Measurements from ENCODE around the gene FAM50A.
"Not testable (repeated sequence)": the region's sequence is repeated elsewhere in the genome, so short reads cannot be mapped to it uniquely, and the experiment has no call there.

Gene FAM50A

GRCh38 chrX:154443992-154444754, at the start of gene FAM50A:
Gene FAM50A, plus strand, starts transcription at chrX:154444141. Its CDS starts 95 bp downstream, at chrX:154444236.
- DNase-seq = peak; percentile 4

- not testable (repeated sequence) for DNase-seq
Measured at GRCh38 chrX:154396363-154396762, 47.6 kb upstream of the FAM50A start.

- DNase-seq = no peak
Measured at GRCh38 chrX:154396973-154397887, 46.7 kb upstream of the FAM50A start.

- DNase-seq = peak; percentile 88
Measured at GRCh38 chrX:154397888-154398667, 45.9 kb upstream of the FAM50A start, which contains the start of gene RPL10. Gene RPL10, plus strand, starts transcription at chrX:154398377. Its CDS starts 143 bp downstream, at chrX:154398520.

- DNase-seq = peak; percentile 29
Measured at GRCh38 chrX:154398668-154399526, 45.0 kb upstream of the FAM50A start.

- no peak for DNase-seq
Measured at GRCh38 chrX:154399527-154400368, 44.2 kb upstream of the FAM50A start.

- DNase-seq = not testable (repeated sequence)
Measured at GRCh38 chrX:154400369-154400817, 43.5 kb upstream of the FAM50A start.

- no peak for DNase-seq
Measured at GRCh38 chrX:154401045-154401799, 42.7 kb upstream of the FAM50A start.

GRCh38 chrX:154401918-154402621, 41.9 kb upstream of the FAM50A start:
- DNase-seq = no peak

- DNase-seq = no peak
Measured at GRCh38 chrX:154402622-154403127, 41.3 kb upstream of the FAM50A start.

- DNase-seq = no peak
Measured at GRCh38 chrX:154403192-154403591, 40.7 kb upstream of the FAM50A start.

- no peak for DNase-seq
Measured at GRCh38 chrX:154403858-154404257, 40.1 kb upstream of the FAM50A start.

GRCh38 chrX:154404625-154405192, 39.2 kb upstream of the FAM50A start:
- no peak for DNase-seq

- DNase-seq = no peak
Measured at GRCh38 chrX:154408659-154409221, 35.2 kb upstream of the FAM50A start.

GRCh38 chrX:154409222-154409871, 34.6 kb upstream of the FAM50A start, which contains the start of gene DNASE1L1:
Gene DNASE1L1, minus strand, starts transcription at chrX:154409254. Its CDS starts 3,686 bp downstream, at chrX:154405568.
- peak; percentile 70 for DNase-seq

GRCh38 chrX:154411981-154412340, 32.0 kb upstream of the FAM50A start:
- no peak for DNase-seq

- DNase-seq = no peak
Measured at GRCh38 chrX:154412468-154412867, 31.5 kb upstream of the FAM50A start.

GRCh38 chrX:154413142-154413541, 30.8 kb upstream of the FAM50A start:
- no peak for DNase-seq

Measured in kidney glomerular epithelial cell (primary cell).